Left ventricle myocardium inferior (tissue), 1 donor: ENCODE measurements around the gene SLC28A3. TPM values are rescaled to one million over a fixed set of nuclear protein-coding genes. Genes with fewer than 3 reads are reported as not detected.

Experiments used
- DNase-seq: peaks from one replicate; pipeline ENCODE4 v3.0.0-alpha.2; 2020
- H3K27ac ChIP-seq: fragments of 200-600 bp; replicated peaks from 2 replicates; pipeline ENCODE4 v1.8.0; 2021
- H3K27me3 ChIP-seq: fragments of 200-600 bp; 2 replicates; pipeline ENCODE4 v1.8.0; 2021; ENCODE audit warnings: low read depth
- H3K36me3 ChIP-seq: fragments of 200-600 bp; 2 replicates; pipeline ENCODE4 v1.8.0; 2021
- H3K4me1 ChIP-seq: fragments of 200-600 bp; 2 replicates; pipeline ENCODE4 v1.8.0; 2021
- H3K4me3 ChIP-seq: fragments of 200-600 bp; 2 replicates; pipeline ENCODE4 v1.8.0; 2021; ENCODE audit warnings: mild to moderate bottlenecking, moderate library complexity
- H3K9me3 ChIP-seq: fragments of 200-600 bp; replicated peaks from 2 replicates; pipeline ENCODE4 v1.8.0; 2021
- intact Hi-C: fragments of 100-400 bp; cut with micrococcal nuclease; formaldehyde crosslinking; loops from one replicate; pipeline ENCODE4 v1.11.0; 2022
- total RNA-seq: library from RNA; stranded (reverse); fragmentation: NEBNext Ultra II Directional; extraction: Animal tissue kit (Norgen Biotek cat#: 25700); gene quantifications from one replicate; pipeline ENCODE4 v1.2.1, GENCODE V29; 2021
- TF ChIP-seq, protein P1 (sequence below): fragments of 200-600 bp; IDR thresholded peaks from 2 replicates; pipeline ENCODE4 v1.8.0; 2021; ENCODE audit warnings: antibody characterized with exemption, mild to moderate bottlenecking, borderline replicate concordance
- donor health status: DM: no; HTN: yes; CAD: no; lungs with severe emphysema.

SLC28A3 gene
- total RNA-seq, 1 donor from 2014 or later, result 0.16 TPM

DNA sequence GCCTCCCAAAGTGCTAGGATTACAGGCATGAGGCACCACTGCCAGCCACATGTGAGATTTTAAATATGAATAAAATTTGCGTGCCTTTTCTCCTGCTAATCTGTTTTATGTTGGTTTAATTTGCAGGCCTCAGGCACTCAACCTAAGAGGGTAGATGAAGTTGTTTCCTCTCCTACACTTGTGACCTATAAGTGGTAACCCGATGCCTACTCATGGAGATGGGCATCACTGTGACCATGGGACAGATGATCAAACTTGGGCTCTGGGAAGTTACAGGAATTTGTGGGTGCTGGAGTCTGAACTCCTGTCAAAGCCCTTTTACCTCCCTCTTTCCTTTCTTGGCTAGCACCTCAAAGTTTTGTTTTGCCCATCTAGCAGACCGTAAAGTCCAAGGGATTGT lies 1.1 kb downstream of the SLC28A3 start:
- DNase-seq, result no peak
- Histone ChIP-seq H3K4me1 (peaks cover 30% of the 10 kb centered on the region), H3K27me3 (no peaks in the 10 kb centered on the region), H3K36me3 (no peaks in the 10 kb centered on the region), H3K9me3 (no peaks in the 10 kb centered on the region), H3K4me3 (no peak overlapping the region), H3K27ac (peak overlapping the region; percentile 80)
- intact Hi-C loops, result no loop called here
- TF ChIP-seq, protein P1, sequence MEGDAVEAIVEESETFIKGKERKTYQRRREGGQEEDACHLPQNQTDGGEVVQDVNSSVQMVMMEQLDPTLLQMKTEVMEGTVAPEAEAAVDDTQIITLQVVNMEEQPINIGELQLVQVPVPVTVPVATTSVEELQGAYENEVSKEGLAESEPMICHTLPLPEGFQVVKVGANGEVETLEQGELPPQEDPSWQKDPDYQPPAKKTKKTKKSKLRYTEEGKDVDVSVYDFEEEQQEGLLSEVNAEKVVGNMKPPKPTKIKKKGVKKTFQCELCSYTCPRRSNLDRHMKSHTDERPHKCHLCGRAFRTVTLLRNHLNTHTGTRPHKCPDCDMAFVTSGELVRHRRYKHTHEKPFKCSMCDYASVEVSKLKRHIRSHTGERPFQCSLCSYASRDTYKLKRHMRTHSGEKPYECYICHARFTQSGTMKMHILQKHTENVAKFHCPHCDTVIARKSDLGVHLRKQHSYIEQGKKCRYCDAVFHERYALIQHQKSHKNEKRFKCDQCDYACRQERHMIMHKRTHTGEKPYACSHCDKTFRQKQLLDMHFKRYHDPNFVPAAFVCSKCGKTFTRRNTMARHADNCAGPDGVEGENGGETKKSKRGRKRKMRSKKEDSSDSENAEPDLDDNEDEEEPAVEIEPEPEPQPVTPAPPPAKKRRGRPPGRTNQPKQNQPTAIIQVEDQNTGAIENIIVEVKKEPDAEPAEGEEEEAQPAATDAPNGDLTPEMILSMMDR, result no peak

DNA sequence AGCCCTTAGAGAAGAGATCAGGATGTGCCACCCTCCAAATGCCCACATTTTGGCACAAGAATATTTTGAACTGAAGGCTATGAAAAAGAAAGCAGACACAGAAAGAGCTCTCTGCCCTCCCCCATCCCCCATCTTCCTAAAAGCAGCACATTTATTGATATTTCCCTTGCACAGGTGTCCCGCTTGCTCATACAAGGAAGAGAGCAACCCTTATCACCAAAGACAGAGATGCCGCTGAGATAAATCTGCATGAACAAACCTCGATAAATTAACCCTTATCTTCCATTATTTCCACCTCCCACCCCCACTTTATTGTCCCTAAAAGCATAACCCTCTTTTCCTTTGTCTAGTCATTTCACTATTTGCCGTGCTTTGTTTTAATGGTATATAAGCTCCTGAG lies 1.8 kb downstream of the SLC28A3 start:
- no peak for DNase-seq
- Histone ChIP-seq H3K27me3 (no peaks in the 10 kb centered on the region), H3K9me3 (no peaks in the 10 kb centered on the region), H3K4me1 (peaks cover 28% of the 10 kb centered on the region), H3K4me3 (no peak overlapping the region), H3K36me3 (no peaks in the 10 kb centered on the region), H3K27ac (no peak overlapping the region)
- intact Hi-C loops, result no loop called here
- TF ChIP-seq, protein P1, result no peak

DNA sequence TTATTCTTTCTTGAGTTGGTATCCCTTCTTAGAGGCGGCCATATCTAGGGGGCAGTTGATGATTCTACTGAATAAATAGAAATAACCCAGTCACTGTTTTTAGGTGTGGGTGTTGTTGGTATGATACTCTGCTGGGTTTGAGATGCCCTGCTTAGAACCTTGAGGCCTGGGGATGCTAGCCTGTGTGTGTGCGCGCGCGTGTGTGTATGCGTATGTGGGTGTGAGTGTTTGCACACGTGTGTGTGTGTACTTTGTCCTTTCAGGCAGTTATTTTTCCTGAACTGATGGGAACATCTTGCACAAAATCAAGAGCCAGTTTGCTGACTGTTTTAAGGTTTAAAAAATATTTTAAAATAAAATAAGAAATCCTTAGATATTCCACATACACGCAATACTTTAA lies 3.3 kb downstream of the SLC28A3 start:
- Histone ChIP-seq H3K36me3 (no peaks in the 10 kb centered on the region), H3K27ac (no peak overlapping the region), H3K27me3 (no peaks in the 10 kb centered on the region), H3K4me1 (peaks cover 13% of the 10 kb centered on the region), H3K9me3 (no peaks in the 10 kb centered on the region), H3K4me3 (no peak overlapping the region)
- no peak for DNase-seq
- TF ChIP-seq, protein P1, result no peak
- intact Hi-C loops, result no loop called here

DNA sequence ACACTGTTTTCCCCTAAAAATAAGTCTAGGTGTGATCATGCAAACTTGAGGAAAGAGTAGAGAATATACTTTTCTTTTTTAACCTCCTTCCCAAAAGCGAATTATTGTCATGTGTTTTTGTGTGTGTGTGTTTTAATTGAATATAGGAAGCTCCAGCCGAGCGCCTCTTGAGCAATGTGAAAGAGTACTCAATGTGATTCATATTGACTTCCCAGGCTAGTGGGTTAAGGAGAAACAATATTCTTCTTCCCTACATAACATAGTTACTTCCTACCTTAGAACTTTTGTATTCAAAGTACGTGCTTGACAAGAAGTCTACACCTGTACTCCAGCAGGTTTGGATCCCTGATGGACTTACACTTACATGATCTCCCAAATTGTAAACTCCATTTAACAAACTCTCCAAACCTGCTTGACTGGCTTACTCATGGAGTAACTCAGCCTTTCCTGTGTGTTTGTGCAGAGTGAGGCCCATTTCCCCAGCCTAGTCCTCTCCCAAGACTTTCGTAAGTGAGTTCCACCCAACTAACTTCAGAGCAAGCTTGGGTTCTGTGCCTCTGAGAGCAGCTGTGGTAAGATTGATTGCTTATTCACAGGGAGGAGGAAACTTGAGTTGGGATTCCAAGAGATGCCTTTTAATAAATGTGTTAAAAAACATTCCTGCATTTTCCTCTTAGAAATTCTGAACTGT lies 9.3 kb downstream of the SLC28A3 start:
- no peaks in the 10 kb centered on the region for H3K36me3 ChIP-seq
- no peak for DNase-seq
- intact Hi-C loops, result no loop called here
- TF ChIP-seq, protein P1, result no peak
- no peak overlapping the region for H3K4me3 ChIP-seq
- H3K4me1 ChIP-seq, result no peaks in the 10 kb centered on the region
- no peak overlapping the region for H3K27ac ChIP-seq
- no peaks in the 10 kb centered on the region for H3K27me3 ChIP-seq
- peaks cover 20% of the 10 kb centered on the region for H3K9me3 ChIP-seq

DNA sequence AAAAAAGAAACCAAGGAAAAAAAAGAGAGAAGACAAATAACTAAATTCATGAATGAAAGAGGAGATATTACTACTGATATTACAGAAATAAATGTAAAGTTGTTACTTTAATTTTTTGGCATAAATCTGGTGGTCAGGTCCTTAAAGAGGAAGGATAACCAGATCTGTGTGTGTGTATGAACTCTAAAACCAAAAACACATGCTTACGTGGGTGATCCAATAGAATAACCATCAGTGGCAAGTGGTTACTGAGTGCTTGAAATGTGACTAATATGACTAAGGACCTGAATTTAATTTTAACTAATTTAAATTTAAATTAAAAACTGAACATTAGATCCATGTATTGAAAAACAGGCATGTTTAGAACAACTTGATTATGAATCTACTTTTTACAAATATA lies 10.3 kb downstream of the SLC28A3 start:
- peaks cover 20% of the 10 kb centered on the region for H3K9me3 ChIP-seq
- TF ChIP-seq, protein P1, result no peak
- H3K4me3 ChIP-seq, result no peak overlapping the region
- no peak for DNase-seq
- no peaks in the 10 kb centered on the region for H3K36me3 ChIP-seq
- no peaks in the 10 kb centered on the region for H3K27me3 ChIP-seq
- no peaks in the 10 kb centered on the region for H3K4me1 ChIP-seq
- H3K27ac ChIP-seq, result no peak overlapping the region
- intact Hi-C loops, result no loop called here
